HG03097 (cell line): ENCODE results near the gene LYSMD3.

Experiments
- ATAC-seq: cut with Tn5 transposase; IDR thresholded peaks from one replicate; pipeline ENCODE4 v1.9.1; 2021; ENCODE audit not compliant: unreplicated experiment, low FRiP score

Gene LYSMD3

DNA sequence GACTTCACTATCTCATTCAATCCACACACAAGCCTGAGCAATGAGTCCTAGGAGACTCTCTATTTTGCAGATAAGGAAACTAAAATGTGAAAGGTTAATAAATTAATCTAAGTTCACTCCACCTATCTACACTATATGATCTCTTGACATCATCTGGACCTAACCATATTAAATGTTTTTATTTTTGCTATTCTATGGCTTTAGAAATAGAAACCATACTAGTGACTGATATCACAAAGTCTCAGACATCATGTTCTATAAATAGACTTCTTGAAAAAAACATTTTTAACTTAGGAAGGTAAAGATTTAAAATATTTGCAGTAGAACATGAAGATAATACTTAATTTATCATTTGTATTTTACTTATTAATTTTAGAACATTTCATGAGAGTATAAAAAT, 19.8 kb upstream of the LYSMD3 start:
- ATAC-seq: no peak

- no peak for ATAC-seq
These were observed 18.7 kb upstream of the LYSMD3 start for GRCh38 chr5:90548069-90548593.

DNA sequence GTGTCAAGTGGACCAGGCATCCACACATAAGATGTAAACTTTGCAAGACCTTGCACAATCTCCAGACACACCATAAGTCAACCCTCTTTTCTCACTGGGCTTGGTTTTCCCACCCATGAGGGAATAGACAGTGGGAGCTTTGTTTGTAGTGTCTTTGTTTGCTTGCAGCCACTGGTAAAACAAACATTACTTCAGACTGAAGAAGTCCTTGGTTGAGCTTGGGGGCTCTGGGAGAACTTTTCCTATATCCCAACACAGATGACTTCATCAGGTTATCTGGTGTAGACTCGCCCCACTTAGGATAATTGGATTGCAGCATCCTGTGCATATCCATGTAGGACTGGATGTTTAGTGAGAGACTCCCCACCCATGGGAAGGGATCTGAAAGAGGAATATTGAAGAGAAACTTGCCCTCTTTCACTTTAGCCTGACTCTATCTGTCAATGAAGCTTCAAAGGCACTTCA, 17.7 kb upstream of the LYSMD3 start:
- no peak for ATAC-seq

DNA sequence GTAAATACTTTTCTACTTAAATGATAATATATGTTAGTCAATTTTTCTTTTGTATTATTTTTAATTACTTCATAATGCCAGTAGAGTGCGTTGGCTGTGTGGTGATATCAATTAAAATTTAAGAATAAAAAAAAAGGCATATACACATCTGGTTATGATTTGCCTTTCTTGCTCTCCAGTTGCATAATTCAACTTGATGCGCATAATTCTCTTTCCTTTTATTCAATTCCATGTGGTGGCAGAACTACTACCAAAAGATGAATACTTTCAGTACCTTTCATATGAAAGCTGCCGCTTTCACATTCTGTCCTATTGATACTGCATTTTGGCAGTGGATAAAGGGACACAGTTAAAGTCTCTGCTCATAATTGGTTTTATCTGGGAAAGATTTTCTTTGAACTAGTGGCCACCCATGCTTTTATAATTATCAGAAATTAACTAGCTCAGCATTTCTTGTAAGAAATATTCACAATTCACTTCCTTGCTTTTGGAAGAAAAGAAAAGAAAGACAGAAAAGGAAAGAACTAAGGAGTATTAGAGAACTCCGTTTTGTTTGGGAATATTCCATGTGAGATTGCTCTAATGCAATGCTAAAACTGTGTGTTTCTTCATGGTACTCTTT, 16.9 kb upstream of the LYSMD3 start:
- no peak for ATAC-seq

GRCh38 chr5:90545511-90545910, 16.1 kb upstream of the LYSMD3 start:
- ATAC-seq: no peak

GRCh38 chr5:90542827-90543519, 13.6 kb upstream of the LYSMD3 start:
- no peak for ATAC-seq

- no peak for ATAC-seq
These were observed 5.5 kb upstream of the LYSMD3 start for GRCh38 chr5:90534922-90535321.

GRCh38 chr5:90533794-90534193, 4.4 kb upstream of the LYSMD3 start:
- no peak for ATAC-seq

DNA sequence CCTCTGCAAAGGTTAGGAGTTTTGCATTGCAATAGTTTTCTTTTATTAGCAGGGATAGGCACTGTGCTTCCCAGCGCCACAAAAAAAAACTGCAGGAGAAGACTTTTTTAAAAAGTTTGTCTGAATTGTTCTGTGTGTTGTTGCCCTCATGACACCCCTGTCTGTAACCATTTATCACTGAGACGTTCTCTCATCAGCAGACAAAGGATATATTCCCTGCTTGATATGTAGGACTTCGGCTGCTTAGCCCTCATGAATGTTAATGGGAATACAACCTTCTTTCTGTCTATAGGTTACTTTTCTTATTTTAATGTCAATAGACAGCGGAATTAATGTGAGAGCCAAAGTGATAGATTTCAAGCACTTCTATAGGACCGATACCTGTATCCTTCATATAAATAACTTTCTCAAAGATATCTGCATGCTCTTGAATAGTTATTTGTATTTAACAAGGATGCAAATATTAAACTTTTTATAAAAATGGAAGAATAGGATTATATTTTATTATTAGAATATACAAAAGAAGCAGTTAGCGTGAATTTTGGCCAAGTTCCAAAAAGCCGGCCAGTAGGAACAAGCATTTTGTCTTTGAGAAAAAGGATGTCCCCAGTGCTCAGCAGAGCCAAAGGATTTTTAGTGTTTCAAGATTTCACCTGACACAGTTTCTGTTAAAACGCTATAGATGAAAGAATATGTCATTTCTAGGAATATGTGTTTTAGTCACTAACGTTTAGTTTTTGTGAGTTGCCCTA, 1.5 kb upstream of the LYSMD3 start:
- ATAC-seq: no peak

GRCh38 chr5:90529939-90530677, 724 bp upstream of the LYSMD3 start:
- peak; percentile 42 for ATAC-seq

- no peak for ATAC-seq
These were observed 687 bp downstream of the LYSMD3 start for GRCh38 chr5:90528601-90529193.

DNA sequence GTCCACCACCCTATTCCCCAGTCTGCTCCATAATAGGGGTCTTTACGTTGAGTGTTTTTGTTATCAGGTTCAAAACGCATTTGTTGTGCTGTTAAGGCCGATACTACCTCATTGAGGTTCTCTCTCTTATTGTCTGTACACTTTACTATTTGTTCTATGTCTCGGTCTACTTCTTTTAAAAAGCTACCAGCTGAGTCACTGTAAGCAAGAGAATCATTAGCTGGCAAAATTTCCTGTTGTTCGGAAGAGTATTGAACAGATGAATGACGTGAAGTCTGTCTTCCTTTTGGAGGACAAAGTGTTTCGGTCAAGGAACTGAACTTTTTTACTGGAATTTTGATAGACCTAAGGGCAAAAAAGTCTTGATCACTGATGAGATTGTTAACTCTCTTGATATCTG, 10.3 kb downstream of the LYSMD3 start:
- ATAC-seq: no peak

DNA sequence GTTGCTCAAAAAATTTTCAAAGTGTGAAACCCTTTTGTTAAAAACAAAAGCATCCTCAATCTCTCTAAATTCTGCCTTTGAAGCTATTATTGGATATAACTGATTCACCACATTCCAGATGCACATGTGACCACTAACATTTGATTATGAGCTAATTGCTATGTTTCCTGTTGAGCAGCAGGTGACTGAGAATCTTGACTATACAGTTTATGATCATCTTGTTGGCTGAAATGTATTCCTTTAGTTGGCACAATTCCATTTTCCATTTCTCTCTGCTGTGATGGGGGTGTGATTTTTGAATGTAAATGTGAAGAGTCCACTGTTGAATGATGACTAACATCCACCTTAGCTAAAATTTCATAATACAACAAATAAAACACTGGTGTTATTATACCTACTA, 10.7 kb downstream of the LYSMD3 start:
- no peak for ATAC-seq

- ATAC-seq: no peak
These were observed 14.9 kb downstream of the LYSMD3 start for GRCh38 chr5:90514520-90514919.

- no peak for ATAC-seq
These were observed 18.9 kb downstream of the LYSMD3 start for GRCh38 chr5:90510438-90510837.

GRCh38 chr5:90506221-90506620, 23.2 kb downstream of the LYSMD3 start:
- no peak for ATAC-seq

DNA sequence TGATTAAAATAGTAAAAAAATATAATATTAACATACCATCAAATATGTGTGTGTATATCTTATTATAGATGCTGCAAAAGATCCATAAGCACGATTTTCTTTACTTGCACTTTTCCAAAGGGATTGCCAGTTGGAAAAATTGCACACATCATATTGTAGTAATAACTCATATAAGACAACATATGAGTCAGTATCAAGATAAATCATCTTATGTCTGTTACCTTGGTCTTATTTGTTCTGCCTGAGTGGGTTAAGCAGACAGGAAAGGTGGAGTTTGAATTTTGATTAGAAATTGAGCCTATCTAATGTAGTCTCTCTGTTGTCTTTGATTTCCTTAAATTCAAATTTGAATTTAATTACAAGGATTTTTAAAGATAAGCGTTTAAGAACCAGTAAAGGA, 24.6 kb downstream of the LYSMD3 start:
- ATAC-seq: no peak

GRCh38 chr5:90503596-90503995, 25.8 kb downstream of the LYSMD3 start:
- no peak for ATAC-seq

DNA sequence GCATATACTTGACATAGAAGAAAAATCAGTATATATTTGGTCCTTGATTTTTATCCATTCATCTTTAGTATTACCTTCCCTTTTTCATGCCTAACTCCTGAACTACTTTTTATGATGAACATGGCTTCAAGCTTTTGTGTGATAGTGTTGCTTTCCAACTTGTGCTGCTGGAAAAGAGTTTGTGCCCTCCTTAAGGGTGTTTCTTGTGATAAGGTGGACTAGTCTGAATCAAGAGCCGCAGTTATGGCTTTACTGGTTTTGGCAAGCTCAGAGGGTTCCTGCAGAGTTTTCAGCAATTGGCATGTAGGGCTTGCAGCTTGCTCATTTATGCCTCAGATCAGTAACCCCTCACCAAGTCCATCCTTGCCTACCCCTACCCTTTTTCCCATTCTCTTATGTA, 34.2 kb downstream of the LYSMD3 start:
- no peak for ATAC-seq

DNA sequence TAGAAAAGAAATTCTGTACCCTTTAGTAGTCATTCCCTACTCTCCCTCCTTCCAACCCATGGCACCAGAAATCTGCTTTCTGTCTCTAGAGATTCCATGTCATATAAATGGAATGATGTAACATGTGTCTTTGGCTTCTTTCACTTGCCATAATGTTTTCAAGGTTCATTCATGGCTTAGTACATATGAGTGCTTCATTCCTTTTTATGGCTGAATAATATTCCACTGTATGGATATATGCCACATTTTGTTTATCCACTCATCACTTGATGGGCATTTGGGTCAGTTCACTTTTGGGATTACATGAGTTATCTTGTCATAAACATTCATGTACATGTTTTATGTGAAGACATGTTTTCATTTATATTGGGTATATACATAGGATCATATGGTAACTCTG, 35.3 kb downstream of the LYSMD3 start:
- ATAC-seq: no peak
